SW 1271 (cell line): Measurements from ENCODE around the gene MYMX.
"Not testable (repeated sequence)": the region's sequence is repeated elsewhere in the genome, so short reads cannot be mapped to it uniquely, and the experiment has no call there.

ENCODE experiments used
- DNase-seq, 2 experiments: peaks; one replicate each; lab custom pipeline; 2025; lab: John Stamatoyannopoulos, UW

Gene MYMX

DNA sequence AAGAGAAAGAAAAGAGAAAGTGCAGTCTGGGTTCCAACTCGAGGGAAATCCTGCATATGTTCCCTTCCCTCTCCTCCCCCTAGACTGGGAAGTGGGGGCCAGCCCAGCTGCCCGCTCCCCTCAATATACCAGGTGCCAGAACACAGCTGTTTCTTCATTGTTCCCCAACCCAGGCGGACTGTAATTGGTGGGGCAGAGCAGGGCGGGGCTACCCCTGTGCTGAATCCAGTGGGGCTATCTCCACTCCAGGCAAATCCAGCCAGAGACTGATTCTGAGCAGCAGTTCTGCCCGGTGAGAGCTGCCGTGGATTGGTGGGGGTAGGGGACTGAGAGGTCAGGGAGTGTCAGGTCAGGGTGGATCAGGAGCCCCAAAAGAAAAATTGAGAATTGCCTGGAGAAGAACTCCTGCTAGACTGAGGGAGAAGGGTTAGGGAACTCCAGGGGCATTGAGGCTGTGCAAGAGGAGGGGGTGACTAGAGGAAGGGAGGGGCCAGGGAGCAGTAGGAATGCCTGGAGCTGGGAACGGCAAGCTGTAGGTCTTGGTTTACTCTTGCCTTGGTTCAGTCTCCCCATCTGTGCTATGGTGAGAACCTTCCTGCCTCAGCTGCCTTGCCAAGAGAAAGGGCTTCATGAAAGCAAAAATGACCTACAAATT is at the start of gene MYMX:
Gene MYMX, plus strand, starts transcription at position 250 of the 655 bp plus-strand sequence. CDS start 546 bp downstream, outside the sequence.
- DNase-seq, result no peak

DNA sequence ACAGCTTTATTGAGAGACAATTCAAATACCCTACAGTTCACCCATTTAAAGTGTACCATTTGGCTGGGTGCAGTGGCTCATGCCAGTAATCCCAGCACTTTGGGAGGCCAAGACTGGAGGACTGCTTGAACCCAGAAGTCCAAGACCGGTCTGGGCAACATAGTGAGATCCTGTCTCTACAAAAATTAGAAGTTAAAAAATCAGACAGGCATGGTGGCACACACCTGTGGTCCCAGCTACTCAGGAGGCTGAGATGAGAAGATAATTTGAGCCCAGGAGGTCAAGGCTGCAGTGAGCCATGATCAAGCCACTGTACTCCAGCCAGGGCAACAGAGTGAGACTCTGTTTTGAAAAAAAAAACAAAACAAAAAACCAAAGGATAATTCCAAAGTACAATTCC is 49.2 kb upstream of the MYMX start:
- no peak for DNase-seq

DNA sequence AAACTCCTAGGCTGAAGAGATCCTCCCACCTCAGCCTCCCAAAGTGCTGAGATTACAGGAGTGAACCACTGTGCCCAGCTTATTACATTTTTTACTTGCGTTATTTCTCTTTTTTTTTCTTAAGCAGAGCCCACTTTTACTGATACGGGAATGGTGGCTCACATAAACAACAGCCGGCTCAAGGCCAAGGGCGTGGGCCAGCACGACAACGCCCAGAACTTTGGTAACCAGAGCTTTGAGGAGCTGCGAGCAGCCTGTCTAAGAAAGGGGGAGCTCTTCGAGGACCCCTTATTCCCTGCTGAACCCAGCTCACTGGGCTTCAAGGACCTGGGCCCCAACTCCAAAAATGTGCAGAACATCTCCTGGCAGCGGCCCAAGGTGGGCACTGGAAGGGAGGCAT is 47.6 kb upstream of the MYMX start:
- no peak for DNase-seq

DNA sequence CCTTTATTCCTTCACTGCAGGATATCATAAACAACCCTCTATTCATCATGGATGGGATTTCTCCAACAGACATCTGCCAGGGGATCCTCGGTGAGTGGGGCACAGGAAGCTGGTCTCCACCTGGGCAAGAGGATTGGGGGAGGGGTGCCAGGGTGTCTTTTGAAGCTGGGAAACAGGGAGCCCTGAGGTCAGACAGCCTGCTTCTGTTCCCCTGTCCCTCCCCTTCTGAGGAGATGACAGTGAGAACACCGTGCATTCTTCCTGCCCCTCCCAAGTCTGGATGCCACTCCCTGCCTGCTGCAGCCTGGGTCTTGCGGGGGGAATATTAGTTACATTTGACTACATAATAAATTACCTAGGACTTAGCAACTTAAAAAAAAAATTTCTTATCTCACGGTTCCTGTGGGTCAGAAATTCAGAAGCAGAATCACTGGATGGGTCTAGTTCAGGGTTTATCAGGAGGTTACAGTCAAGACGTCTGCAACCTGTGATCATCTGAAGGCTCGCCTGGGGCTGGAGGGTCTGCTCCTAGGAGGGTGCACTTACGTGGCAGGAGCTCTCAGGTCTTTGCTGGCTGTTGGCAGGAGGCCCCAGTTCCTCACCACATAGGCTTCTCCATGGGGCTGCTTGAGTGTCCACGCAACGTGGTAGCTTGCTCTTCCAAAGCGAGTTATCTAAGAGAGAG is 46.7 kb upstream of the MYMX start:
- DNase-seq, result no peak

DNA sequence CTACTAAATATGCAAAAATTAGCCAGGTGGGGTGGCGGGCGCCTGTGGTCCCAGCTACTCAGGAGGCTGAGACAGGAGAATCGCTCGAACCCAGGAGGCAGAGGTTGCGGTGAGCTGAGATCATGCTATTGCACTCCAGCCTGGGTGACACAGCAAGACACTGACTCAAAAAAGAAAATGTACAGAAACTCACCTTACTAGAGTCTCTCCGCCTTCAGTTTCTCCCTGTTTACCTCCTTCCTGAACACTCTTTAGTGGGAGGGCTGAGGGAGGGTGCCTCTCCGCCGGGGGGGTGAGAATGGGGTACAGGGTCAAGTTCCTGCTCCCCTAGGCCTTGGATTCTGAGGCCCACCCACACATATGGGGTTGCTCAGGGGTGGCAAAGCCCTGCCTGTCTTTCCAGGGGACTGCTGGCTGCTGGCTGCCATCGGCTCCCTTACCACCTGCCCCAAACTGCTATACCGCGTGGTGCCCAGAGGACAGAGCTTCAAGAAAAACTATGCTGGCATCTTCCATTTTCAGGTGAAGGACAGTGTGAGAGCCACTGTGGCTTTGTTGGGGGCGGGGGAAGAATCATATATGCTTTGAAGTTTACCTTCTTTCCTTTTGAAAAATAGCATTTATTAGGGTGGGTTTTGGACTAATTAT is 44.7 kb upstream of the MYMX start:
- no peak for DNase-seq

DNA sequence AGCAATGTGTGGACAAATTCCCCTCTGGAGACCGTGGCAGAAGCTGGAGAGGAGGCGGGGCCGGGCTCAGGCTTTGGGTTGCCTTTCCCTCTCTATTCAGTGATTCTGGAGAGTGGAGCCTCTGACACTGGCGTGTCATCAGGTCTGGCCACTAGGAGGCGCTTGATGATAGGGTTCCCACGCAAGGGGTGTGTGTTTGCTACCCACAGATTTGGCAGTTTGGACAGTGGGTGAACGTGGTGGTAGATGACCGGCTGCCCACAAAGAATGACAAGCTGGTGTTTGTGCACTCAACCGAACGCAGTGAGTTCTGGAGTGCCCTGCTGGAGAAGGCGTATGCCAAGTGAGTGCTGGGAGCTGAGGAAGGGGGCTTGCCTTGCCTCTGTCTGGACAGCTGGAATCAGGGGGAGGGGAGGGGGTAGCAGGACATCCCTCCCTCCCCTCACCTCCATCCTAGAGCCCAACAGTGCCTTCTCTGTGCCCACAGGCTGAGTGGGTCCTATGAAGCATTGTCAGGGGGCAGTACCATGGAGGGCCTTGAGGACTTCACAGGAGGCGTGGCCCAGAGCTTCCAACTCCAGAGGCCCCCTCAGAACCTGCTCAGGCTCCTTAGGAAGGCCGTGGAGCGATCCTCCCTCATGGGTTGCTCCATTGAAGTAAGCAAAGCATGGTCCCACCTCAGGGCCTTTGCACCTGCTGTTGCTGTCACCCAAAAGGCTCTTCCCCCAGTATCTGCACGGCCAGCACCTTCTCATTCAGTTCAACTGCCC is 43.8 kb upstream of the MYMX start:
- peak; percentile 45 to 70 for DNase-seq

DNA sequence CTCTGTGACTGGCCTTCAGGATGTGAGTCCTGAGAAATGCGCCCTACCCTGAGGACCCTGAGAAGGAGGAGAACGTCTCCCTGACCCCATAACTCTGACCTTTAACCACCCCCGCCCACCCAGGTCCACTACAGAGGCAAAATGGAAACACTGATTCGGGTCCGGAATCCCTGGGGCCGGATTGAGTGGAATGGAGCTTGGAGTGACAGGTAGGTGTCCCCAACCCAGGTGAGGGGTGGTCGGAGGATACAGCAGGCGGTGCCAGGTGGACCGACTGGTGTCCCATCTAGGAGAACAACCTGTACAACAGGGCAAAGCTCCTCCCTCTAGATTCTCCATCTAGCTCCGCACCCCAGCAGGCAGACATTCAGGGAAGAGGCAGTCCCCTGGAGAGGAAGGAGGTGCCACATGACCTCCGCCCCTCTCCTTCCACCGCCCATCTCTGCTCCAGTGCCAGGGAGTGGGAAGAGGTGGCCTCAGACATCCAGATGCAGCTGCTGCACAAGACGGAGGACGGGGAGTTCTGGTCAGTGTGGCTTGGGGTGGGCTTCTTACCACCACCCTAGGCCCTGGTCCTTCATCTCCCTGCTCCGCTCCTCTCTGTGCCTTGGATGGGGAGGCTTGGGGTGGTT is 40.5 kb upstream of the MYMX start:
- DNase-seq, result no peak

DNA sequence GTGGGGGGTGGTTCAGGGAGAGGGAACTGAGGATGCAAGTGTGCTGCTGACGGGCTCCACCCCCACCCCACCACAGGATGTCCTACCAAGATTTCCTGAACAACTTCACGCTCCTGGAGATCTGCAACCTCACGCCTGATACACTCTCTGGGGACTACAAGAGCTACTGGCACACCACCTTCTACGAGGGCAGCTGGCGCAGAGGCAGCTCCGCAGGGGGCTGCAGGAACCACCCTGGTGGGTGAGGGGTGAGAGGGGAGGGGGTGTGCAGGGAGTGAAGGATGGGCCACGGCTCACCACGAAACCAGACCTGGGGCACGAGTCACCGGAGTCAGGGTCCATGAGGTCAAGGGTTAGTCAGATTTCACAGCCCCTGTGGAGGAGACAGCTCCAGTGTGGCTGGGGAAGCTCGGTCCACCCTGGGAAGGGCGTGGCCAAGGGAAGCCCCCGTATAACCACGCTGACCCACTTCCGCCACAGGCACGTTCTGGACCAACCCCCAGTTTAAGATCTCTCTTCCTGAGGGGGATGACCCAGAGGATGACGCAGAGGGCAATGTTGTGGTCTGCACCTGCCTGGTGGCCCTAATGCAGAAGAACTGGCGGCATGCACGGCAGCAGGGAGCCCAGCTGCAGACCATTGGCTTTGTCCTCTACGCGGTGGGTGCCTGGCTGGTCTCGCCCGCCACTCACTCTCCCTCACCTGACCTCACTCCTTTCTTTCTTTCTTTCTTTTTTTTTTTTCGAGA is 39.8 kb upstream of the MYMX start:
- no peak for DNase-seq

DNA sequence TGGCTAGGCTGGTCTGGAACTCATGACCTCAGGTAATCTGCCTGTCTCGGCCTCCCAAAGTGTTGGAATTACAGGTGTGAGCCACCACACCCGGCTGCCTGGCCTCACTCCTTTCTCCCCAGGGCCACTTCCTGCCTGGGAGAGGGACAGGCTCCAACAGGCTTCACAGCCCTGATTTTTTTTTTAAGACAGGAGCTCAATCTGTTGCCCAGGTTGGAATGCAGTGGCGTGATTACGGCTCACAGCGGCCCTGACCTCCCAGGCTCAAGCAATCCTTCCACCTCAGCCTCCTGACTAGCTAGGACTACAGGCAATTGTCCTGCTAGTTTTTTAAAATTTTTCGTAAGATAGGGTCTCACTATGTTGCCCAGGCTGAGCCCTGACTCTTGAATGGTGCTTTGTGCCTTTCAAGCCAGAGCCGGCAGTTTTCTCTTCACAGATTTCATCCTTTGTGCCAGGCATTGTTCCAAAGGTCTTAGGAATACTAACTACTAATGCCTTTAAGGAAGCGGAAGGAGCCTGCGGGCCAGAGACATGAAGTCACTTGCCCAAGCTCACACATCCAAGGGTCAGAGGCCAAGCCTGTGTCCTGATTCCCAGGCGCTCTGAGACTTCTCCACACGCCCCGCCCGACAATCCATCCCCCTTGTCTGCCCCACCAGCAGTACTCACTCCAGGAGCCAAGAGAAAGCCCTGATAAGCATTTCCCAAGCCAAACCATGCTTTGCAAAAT is 38.9 kb upstream of the MYMX start:
- no peak for DNase-seq

DNA sequence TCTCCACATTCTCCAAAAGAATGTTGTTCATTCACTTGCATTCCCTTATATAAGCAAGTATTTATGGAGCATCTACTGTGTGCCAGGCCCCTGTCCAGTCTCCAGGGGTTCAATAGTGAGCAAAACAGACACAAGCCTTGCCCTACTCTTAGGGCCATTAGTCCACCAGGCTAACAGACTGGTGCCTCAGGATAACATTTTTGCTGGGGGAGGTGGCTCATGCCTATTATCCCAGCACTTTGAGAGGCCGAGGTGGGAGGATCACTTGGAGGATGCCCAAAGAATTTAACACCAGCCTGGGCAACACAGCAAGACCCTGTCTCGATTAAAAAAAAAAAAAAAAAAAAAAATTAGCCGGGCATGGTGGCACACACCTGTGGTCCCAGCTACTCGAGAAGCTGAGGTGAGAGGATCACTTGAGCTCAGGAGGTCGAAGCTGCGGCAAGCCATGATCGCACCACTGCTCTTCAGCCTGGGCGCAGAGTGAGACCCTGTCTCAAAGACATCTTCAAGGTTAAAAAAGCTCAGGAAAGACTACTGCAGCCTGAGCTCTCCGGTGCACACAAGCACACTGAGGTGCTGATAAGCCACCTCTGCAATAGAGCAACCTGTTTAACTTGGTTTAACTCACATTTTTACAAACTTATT is 38.2 kb upstream of the MYMX start:
- no peak for DNase-seq

DNA sequence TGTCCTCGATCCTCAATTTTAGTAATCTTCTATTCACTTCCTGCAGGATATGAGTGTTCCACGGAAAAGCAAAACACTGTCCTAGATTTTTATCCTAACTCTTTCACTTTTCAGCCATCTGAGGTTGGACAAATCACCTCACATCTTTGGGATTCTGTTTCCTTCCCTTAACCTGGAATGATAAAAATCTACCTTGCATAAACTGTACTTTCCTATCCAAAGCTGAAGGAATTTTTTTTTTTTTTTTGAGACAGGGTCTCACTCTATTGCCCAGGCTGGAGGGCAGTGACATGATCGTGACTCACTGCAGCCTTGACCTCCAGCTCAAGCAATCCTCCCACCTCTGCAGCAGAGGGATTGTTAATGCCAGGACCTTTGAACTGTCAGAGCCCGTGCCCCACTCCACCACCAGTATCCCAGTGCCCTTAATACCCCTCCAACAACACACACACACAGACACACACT is 37.6 kb upstream of the MYMX start:
- DNase-seq, result peak in 1 of 2 experiments; percentile 23

DNA sequence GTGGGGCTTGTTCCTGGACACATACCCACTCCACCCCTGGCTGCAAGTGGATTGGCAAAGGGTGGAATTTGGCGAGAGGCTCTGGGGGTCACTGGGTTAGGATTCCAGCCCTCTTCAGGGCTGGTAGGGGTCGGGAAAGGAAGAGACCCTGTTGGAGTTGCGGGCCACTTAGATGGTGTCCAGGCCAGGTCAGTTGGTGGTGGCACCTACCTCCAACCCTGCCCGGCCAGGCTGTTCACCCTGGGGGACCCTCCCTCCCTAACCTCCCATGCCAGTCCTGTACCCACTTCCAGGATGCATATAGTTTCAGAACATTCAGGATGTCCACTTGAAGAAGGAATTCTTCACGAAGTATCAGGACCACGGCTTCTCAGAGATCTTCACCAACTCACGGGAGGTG is 37.1 kb upstream of the MYMX start:
- DNase-seq, result no peak

DNA sequence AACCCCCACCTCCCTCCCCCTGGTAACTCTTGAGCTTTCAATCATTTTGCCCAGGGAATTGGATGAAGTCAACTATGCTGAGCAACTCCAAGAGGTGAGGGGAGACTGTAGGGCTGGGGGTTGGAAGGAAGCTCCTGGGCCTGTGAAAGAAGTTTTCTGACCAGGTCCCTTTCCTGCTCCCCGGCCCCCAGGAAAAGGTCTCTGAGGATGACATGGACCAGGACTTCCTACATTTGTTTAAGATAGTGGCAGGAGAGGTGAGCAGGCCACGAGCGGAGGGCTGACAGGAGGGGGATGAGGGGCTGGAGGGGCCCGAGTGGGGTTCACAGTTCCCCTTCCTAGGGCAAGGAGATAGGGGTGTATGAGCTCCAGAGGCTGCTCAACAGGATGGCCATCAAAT is 36.3 kb upstream of the MYMX start:
- no peak for DNase-seq

DNA sequence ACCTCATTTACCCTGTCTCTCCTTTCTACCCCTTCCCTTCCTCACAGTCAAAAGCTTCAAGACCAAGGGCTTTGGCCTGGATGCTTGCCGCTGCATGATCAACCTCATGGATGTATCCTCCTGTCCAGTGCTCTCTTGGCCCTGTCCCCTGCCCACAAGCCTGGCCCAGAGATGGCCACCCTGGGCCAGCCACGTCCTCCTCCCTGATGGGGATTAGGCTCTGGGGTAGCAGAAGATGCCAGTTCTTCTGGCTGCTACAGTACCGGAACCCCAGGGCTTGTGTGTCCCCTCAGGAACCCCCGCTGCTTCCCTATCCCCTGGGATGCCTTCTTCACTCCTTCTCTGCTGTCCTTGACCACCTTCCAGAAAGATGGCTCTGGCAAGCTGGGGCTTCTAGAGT is 35.8 kb upstream of the MYMX start:
- no peak for DNase-seq

DNA sequence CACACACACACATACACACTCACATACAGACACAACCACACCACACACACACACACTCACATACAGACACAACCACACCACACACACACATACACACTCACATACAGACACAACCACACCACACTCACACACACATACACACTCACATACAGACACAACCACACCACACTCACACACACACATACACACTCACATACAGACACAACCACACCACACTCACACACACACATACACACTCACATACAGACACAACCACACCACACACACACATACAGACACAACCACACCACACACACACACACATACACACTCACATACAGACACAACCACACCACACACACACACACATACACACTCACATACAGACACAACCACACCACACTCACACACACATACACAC is 34.9 kb upstream of the MYMX start:
- not testable (repeated sequence) for DNase-seq

DNA sequence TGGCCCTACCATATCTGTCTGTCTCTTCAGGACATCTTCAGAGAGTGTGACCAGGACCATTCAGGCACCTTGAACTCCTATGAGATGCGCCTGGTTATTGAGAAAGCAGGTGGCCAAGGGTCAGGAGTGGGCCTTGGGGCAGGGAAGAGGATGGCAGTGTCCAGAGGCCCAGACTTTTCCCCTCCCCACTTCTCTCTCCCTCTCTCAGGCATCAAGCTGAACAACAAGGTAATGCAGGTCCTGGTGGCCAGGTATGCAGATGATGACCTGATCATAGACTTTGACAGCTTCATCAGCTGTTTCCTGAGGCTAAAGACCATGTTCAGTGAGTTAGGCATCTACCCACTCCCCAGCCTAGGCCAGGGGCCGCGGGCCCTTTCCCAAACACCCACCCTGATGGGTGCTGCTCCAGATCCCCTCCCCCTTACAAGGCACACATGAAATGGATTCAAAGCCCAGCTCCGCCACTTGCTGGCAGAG is 33.8 kb upstream of the MYMX start:
- no peak for DNase-seq

DNA sequence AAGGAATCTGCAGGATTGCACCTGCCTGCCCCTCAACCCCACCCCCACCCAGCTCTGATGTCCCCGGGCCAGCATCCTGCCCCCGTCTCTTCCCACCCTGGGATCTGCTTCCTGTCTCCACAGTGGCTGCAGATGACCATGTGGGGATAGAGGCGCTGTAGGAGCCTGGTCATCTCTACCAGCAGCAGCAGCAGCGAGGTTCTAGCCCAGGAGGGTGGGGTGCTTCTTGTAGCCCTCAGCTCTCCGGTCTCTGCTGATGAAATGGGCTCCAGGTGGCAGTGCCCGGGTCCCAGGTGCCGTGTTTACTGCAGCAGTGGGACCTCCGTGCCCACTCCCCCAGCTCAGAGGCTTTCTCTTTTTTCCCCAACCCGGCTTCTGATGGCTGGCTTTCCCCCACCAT is 32.9 kb upstream of the MYMX start:
- no peak for DNase-seq

DNA sequence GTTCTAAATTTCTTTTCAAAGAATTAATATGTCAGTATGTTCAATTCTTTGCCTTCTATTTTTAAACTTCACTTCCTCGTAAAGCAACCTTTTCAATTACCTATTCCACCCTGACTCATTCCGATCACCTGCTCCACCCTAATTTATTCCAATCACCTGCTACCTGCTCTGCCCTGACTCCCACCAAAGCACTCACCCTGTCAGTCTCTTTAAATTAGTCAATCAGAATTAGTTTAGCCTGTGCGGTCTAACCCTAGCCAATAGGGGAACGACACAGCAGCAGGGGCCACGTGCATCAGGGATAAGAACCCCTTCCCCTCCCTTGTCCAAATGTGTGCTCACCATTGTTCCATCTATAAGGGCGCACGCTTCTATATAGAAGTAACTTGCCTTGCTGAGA is 31.4 kb upstream of the MYMX start:
- not testable (repeated sequence) for DNase-seq

DNA sequence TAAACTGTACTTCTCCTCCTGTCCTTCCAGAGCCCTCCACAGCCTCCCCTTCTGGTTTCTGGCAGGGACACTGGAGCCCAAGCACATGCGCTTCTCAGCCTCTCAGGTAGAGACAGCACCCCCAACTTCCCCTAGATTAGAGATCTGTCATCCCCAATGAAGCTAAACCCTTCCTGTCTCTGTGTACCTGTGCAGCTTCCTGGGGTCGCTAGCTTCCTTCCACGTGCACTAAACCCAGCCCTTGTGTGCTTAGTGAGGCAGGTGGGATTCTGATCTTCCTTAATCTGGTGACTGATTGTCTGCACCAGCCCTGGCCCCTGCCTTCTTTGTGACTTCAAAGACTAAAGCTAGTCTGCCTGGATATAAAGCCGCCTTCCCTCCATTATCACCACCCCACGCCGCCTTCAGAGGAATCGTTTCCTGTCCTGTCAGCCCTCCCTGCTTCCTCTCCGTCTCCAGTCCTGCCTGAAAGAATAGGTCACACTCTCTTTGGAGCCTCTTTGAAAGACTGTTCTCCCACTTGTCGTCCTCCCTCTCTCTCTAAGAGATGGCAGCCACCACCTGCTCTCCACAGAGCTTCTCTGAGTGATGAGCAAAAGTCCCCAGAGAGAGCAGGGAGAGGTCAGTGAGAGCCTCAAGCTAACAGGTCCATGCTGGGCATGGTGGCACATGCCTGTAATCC is 30.6 kb upstream of the MYMX start:
- DNase-seq, result no peak
